Hepatic stellate cell (primary cell): ENCODE data around the gene JHY.
"Not testable (repeated sequence)": the region's sequence is repeated elsewhere in the genome, so short reads cannot be mapped to it uniquely, and the experiment has no call there.

Source experiments
- DNase-seq: peaks from one replicate; pipeline ENCODE4 v3.0.0; 2011; ENCODE audit warnings: low spot score

Gene JHY

GRCh38 chr11:122882189-122882856 lies at the start of gene JHY:
Gene JHY (plus strand): TSS chr11:122882759. CDS start chr11:122885850, 3,091 bp downstream.
- peak; percentile 9 for DNase-seq

GRCh38 chr11:122833846-122834464 lies 48.6 kb upstream of the JHY start:
- no peak for DNase-seq

GRCh38 chr11:122836916-122837315 lies 45.6 kb upstream of the JHY start:
- no peak for DNase-seq

- no peak for DNase-seq
Observed at GRCh38 chr11:122837528-122838346, 44.8 kb upstream of the JHY start.

GRCh38 chr11:122843281-122844141 lies 39.0 kb upstream of the JHY start:
- no peak for DNase-seq

- DNase-seq = no peak
Observed at GRCh38 chr11:122847466-122847865, 35.1 kb upstream of the JHY start.

- DNase-seq = no peak
Observed at GRCh38 chr11:122848186-122848585, 34.4 kb upstream of the JHY start.

- DNase-seq = peak; percentile 13
Observed at GRCh38 chr11:122850076-122850631, 32.4 kb upstream of the JHY start.

GRCh38 chr11:122851366-122851966 lies 31.1 kb upstream of the JHY start:
- no peak for DNase-seq

GRCh38 chr11:122852074-122852795 lies 30.3 kb upstream of the JHY start:
- no peak for DNase-seq

- no peak for DNase-seq
Observed at GRCh38 chr11:122852796-122853160, 29.8 kb upstream of the JHY start.

GRCh38 chr11:122853261-122853660 lies 29.3 kb upstream of the JHY start:
- no peak for DNase-seq

GRCh38 chr11:122853971-122854446 lies 28.6 kb upstream of the JHY start:
- peak; percentile 48 for DNase-seq

- no peak for DNase-seq
Observed at GRCh38 chr11:122861631-122862030, 20.9 kb upstream of the JHY start.

- no peak for DNase-seq
Observed at GRCh38 chr11:122862091-122862490, 20.5 kb upstream of the JHY start.

- not testable (repeated sequence) for DNase-seq
Observed at GRCh38 chr11:122863154-122863553, 19.4 kb upstream of the JHY start.

- peak; percentile 29 for DNase-seq
Observed at GRCh38 chr11:122863704-122864326, 18.7 kb upstream of the JHY start.

- no peak for DNase-seq
Observed at GRCh38 chr11:122864386-122865115, 18.0 kb upstream of the JHY start.

GRCh38 chr11:122869622-122870021 lies 12.9 kb upstream of the JHY start:
- DNase-seq = no peak
